Measurements from ENCODE around the gene SLC5A1. TPM values are rescaled to one million over a fixed set of nuclear protein-coding genes. Genes with fewer than 3 reads are reported as not detected.

The SLC5A1 gene
- polyA plus RNA-seq, 1 experiment: not detected

- H3K27me3 ChIP-seq (ENCODE audit: control insufficient read depth, insufficient read depth, low read length): no peaks in the 10 kb centered on the region; the same call in 1 of the 2 replicates
- no peak for DNase-seq (ENCODE audit: low read depth)
- POLR2A ChIA-PET: no interaction called here
- no peak overlapping the region for H3K4me3 ChIP-seq (ENCODE audit: low read depth, low read length)
- no peaks in the 10 kb centered on the region for H3K36me3 ChIP-seq (ENCODE audit: control insufficient read depth, insufficient read depth, low read length)
- CTCF ChIA-PET: no interaction called here
- TF ChIP-seq, protein P1, sequence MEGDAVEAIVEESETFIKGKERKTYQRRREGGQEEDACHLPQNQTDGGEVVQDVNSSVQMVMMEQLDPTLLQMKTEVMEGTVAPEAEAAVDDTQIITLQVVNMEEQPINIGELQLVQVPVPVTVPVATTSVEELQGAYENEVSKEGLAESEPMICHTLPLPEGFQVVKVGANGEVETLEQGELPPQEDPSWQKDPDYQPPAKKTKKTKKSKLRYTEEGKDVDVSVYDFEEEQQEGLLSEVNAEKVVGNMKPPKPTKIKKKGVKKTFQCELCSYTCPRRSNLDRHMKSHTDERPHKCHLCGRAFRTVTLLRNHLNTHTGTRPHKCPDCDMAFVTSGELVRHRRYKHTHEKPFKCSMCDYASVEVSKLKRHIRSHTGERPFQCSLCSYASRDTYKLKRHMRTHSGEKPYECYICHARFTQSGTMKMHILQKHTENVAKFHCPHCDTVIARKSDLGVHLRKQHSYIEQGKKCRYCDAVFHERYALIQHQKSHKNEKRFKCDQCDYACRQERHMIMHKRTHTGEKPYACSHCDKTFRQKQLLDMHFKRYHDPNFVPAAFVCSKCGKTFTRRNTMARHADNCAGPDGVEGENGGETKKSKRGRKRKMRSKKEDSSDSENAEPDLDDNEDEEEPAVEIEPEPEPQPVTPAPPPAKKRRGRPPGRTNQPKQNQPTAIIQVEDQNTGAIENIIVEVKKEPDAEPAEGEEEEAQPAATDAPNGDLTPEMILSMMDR (IDR thresholded peaks at IDR 0.05; ENCODE audit: insufficient read depth, low read depth, low read length): no peak
Measured at GRCh38 chr22:32021716-32022115, 21.3 kb upstream of the SLC5A1 start.

- Histone ChIP-seq H3K4me3 (ENCODE audit: low read depth, low read length) (no peak overlapping the region), H3K36me3 (ENCODE audit: control insufficient read depth, insufficient read depth, low read length) (no peaks in the 10 kb centered on the region), H3K27me3 (ENCODE audit: control insufficient read depth, insufficient read depth, low read length) (no peaks in the 10 kb centered on the region; the same call in 1 of the 2 replicates)
- POLR2A ChIA-PET: no interaction called here
- TF ChIP-seq, protein P1 (IDR thresholded peaks at IDR 0.05; ENCODE audit: insufficient read depth, low read depth, low read length): no peak
- DNase-seq (ENCODE audit: low read depth): no peak
- CTCF ChIA-PET: no interaction called here
Measured at GRCh38 chr22:32023251-32023827, 19.7 kb upstream of the SLC5A1 start.

DNA sequence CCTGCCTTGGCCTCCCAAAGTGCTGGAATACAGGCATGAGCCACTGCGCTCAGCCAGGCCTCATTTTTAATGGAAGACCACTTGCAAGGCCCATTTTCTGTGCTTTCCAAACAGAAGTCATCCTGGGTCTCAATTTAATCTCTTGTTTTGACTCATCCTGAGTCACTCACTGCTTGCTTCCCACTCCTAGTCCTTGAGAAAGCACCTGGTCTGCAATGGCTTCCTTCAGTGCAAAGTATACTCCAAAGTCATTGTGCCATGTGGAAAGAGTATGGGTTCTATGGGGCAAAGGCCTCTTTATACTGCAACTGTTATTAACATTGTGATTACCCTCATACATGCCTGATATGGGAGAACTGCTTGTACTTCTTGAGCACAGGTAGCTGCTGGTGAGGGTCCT lies 18.3 kb upstream of the SLC5A1 start:
- DNase-seq (ENCODE audit: low read depth): no peak
- POLR2A ChIA-PET: no interaction called here
- H3K4me3 ChIP-seq (ENCODE audit: low read depth, low read length): no peak overlapping the region
- TF ChIP-seq, protein P1 (IDR thresholded peaks at IDR 0.05; ENCODE audit: insufficient read depth, low read depth, low read length): no peak
- peaks cover 4% of the 10 kb centered on the region; the same call in 1 of the 2 replicates for H3K27me3 ChIP-seq (ENCODE audit: control insufficient read depth, insufficient read depth, low read length)
- CTCF ChIA-PET: no interaction called here
- H3K36me3 ChIP-seq (ENCODE audit: control insufficient read depth, insufficient read depth, low read length): no peaks in the 10 kb centered on the region

DNA sequence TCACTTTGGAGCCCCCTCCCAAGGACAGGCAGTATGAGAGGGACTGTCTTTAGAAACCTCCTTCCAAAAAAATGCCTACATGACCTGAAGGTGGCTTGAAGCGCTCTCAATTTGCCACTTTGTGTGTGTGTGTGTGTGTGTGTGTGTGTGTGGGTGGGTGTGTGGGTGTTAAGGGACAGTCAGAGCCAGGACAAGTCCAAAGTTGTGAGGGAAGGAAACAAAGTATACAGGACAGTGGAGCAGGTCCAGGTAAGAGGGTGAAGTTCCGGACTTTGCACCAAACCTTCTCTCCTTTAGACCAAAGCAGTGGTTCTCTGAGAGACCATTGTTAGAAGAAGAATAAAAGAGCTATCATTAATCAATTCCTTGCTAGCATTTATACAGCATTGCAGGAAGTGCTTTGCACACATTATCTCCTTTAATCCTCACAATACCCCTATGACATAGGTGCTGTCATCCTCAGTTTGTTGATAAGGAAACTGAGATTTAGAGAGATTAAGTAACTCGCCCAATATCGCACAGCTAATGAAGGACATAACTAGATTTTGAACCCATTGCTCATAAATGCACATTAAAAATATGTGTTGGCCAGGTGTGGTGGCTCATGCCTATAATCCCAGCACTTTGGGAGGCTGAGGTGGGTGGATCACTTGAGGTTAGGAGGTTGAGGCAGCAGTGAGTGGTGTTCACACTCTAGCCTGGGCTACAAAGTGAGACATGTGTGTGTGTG lies 12.4 kb upstream of the SLC5A1 start:
- CTCF ChIA-PET: no interaction called here
- H3K36me3 ChIP-seq (ENCODE audit: control insufficient read depth, insufficient read depth, low read length): no peaks in the 10 kb centered on the region
- no peak for DNase-seq (ENCODE audit: low read depth)
- TF ChIP-seq, protein P1 (IDR thresholded peaks at IDR 0.05; ENCODE audit: insufficient read depth, low read depth, low read length): no peak
- no peak overlapping the region for H3K4me3 ChIP-seq (ENCODE audit: low read depth, low read length)
- POLR2A ChIA-PET: no interaction called here
- H3K27me3 ChIP-seq (ENCODE audit: control insufficient read depth, insufficient read depth, low read length): peaks cover 4% of the 10 kb centered on the region; the same call in 1 of the 2 replicates

GRCh38 chr22:32031466-32031865 lies 11.6 kb upstream of the SLC5A1 start:
- POLR2A ChIA-PET: no interaction called here
- Histone ChIP-seq H3K27me3 (ENCODE audit: control insufficient read depth, insufficient read depth, low read length) (peaks cover 4% of the 10 kb centered on the region; the same call in 1 of the 2 replicates), H3K36me3 (ENCODE audit: control insufficient read depth, insufficient read depth, low read length) (no peaks in the 10 kb centered on the region), H3K4me3 (ENCODE audit: low read depth, low read length) (no peak overlapping the region)
- TF ChIP-seq, protein P1 (IDR thresholded peaks at IDR 0.05; ENCODE audit: insufficient read depth, low read depth, low read length): no peak
- CTCF ChIA-PET: no interaction called here
- DNase-seq (ENCODE audit: low read depth): no peak

Measured in BJ (cell line).